ENCODE measurements around the gene SAFB. TPM values are rescaled to one million over a fixed set of nuclear protein-coding genes. Genes with fewer than 3 reads are reported as not detected.

SAFB gene
- total RNA-seq, 1 experiment from 2014 or later: 83.0 TPM

GRCh38 chr19:5686326-5686646 is 63.4 kb downstream of the SAFB start:
- Histone ChIP-seq H3K36me3 (ENCODE audit: control insufficient read depth, insufficient read depth, low read length) (peaks cover 7% of the 10 kb centered on the region; the same call in 1 of the 2 replicates), H3K27me3 (ENCODE audit: control insufficient read depth, insufficient read depth, low read length) (no peaks in the 10 kb centered on the region), H3K27ac (ENCODE audit: low read length) (no peak overlapping the region), H3K4me1 (ENCODE audit: control insufficient read depth, insufficient read depth, low read length) (no peaks in the 10 kb centered on the region), H3K9me3 (ENCODE audit: control insufficient read depth, insufficient read depth, low read depth, low read length) (no peaks in the 10 kb centered on the region), H3K4me3 (ENCODE audit: low read depth in 2 of 2, low read length in 2 of 2) (peak overlapping the region; percentile 46 to 50)
- BruUV-seq (replicated peaks): no TSS peak
- ChIA-PET POLR2A (no interaction called here), CTCF (no interaction called here)
- ATAC-seq (no peak), DNase-seq (ENCODE audit: low read depth, low spot score) (no peak)
- intact Hi-C loops (cut with micrococcal nuclease; ENCODE audit: unreplicated experiment) (no loop called here), in situ Hi-C loops (cut with HindIII; ENCODE audit: low pct_unique_long_range_greater_than_20kb, low sequenced_read_pairs) (no loop called here)
- no peak for TF ChIP-seq TCF7L2 (IDR thresholded peaks at IDR 0.05; ENCODE audit: low read depth, low read length)
- no peak for TF ChIP-seq SIN3A (IDR thresholded peaks at IDR 0.05; ENCODE audit: borderline replicate concordance, insufficient read depth, low read depth, low read length)
- TF ChIP-seq, protein P1, sequence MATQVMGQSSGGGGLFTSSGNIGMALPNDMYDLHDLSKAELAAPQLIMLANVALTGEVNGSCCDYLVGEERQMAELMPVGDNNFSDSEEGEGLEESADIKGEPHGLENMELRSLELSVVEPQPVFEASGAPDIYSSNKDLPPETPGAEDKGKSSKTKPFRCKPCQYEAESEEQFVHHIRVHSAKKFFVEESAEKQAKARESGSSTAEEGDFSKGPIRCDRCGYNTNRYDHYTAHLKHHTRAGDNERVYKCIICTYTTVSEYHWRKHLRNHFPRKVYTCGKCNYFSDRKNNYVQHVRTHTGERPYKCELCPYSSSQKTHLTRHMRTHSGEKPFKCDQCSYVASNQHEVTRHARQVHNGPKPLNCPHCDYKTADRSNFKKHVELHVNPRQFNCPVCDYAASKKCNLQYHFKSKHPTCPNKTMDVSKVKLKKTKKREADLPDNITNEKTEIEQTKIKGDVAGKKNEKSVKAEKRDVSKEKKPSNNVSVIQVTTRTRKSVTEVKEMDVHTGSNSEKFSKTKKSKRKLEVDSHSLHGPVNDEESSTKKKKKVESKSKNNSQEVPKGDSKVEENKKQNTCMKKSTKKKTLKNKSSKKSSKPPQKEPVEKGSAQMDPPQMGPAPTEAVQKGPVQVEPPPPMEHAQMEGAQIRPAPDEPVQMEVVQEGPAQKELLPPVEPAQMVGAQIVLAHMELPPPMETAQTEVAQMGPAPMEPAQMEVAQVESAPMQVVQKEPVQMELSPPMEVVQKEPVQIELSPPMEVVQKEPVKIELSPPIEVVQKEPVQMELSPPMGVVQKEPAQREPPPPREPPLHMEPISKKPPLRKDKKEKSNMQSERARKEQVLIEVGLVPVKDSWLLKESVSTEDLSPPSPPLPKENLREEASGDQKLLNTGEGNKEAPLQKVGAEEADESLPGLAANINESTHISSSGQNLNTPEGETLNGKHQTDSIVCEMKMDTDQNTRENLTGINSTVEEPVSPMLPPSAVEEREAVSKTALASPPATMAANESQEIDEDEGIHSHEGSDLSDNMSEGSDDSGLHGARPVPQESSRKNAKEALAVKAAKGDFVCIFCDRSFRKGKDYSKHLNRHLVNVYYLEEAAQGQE (IDR thresholded peaks at IDR 0.05; ENCODE audit: insufficient read depth in 1 of 2, low read depth in 2 of 2, low read length in 1 of 2): no peak
- no peak for TF ChIP-seq CTCF (IDR thresholded peaks at IDR 0.05)
- no peak for TF ChIP-seq POLR2AphosphoS5 (IDR thresholded peaks at IDR 0.05; ENCODE audit: low read depth, low read length)

GRCh38 chr19:5686647-5687359 is 63.9 kb downstream of the SAFB start:
- BruUV-seq (replicated peaks): no TSS peak
- ChIA-PET CTCF (no interaction called here), POLR2A (no interaction called here)
- intact Hi-C loops (cut with micrococcal nuclease; ENCODE audit: unreplicated experiment): no loop called here
- ATAC-seq (peak; percentile 81), DNase-seq (ENCODE audit: low read depth, low spot score) (peak; percentile 60)
- Histone ChIP-seq H3K4me1 (ENCODE audit: control insufficient read depth, insufficient read depth, low read length) (no peaks in the 10 kb centered on the region), H3K27me3 (ENCODE audit: control insufficient read depth, insufficient read depth, low read length) (no peaks in the 10 kb centered on the region), H3K4me3 (ENCODE audit: low read depth in 2 of 2, low read length in 2 of 2) (peak overlapping the region; percentile 46 to 50), H3K36me3 (ENCODE audit: control insufficient read depth, insufficient read depth, low read length) (peaks cover 7% of the 10 kb centered on the region; the same call in 1 of the 2 replicates), H3K27ac (ENCODE audit: low read length) (peak overlapping the region; percentile 23; the same call in 1 of the 2 replicates), H3K9me3 (ENCODE audit: control insufficient read depth, insufficient read depth, low read depth, low read length) (no peaks in the 10 kb centered on the region)
- TF ChIP-seq, protein P1 (IDR thresholded peaks at IDR 0.05; ENCODE audit: insufficient read depth in 1 of 2, low read depth in 2 of 2, low read length in 1 of 2): no peak
- TF ChIP-seq SIN3A (IDR thresholded peaks at IDR 0.05; ENCODE audit: borderline replicate concordance, insufficient read depth, low read depth, low read length) (no peak), POLR2AphosphoS5 (IDR thresholded peaks at IDR 0.05; ENCODE audit: low read depth, low read length) (no peak), TCF7L2 (IDR thresholded peaks at IDR 0.05; ENCODE audit: low read depth, low read length) (no peak), CTCF (IDR thresholded peaks at IDR 0.05) (peak; percentile 93)
- in situ Hi-C loops (cut with HindIII; ENCODE audit: low pct_unique_long_range_greater_than_20kb, low sequenced_read_pairs): no loop called here

Data from Panc1 (cell line).